ENCODE measurements around the gene SSBP4.
"Not testable (repeated sequence)": the region's sequence is repeated elsewhere in the genome, so short reads cannot be mapped to it uniquely, and the experiment has no call there.

The SSBP4 gene

DNA sequence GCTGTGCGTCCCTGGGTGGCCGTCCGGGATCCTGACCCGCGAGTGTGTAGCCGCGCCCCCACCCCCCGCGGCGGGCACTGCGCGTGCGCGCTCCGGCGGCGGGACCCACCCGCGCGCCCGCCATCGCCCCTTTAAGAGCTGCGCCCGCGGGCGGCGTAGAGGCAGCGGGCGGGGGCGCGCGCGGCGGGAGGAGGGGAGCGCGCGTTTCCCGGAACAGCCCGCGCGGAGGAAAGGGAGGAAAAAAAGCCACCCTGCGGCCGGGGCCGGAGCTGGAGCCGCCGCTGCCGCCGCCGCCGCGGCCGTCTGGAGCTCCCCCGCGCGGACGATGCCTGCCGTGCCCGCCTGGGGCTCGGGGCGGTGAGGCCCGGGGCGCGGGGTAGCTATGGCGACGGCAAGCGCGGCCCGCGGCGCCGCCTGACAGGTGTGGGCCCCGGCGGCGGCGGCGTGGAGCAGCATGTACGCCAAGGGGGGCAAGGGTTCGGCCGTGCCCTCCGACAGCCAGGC, at the start of gene SSBP4:
Gene SSBP4 (plus strand): TSS at position 204 of the 504 bp plus-strand sequence. CDS start 251 bp downstream, at position 455.
- no peak for FAIRE-seq

DNA sequence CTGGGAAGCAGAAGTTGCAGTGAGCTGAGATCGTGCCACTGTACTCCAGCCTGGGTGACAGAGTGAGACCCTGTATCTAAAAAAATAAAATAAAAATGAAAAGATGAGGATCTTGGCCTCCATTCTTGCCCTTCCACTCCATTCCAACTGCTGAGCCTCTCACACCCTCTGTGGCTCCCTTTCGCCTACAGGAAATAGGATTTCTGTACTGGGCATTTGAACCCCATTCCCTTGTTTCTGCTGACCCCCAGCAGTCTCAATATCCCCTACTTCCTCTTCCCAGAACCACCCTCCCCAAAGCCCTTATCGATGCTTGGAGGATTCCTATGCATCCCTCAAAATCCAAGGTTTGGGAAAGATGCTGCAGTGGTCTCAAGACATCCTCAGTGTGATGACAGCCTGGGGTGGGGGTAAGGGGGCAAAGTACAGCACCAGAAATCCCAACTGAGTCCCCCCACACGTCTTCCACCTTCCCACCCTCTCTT, 45.7 kb upstream of the SSBP4 start:
- FAIRE-seq, result no peak

DNA sequence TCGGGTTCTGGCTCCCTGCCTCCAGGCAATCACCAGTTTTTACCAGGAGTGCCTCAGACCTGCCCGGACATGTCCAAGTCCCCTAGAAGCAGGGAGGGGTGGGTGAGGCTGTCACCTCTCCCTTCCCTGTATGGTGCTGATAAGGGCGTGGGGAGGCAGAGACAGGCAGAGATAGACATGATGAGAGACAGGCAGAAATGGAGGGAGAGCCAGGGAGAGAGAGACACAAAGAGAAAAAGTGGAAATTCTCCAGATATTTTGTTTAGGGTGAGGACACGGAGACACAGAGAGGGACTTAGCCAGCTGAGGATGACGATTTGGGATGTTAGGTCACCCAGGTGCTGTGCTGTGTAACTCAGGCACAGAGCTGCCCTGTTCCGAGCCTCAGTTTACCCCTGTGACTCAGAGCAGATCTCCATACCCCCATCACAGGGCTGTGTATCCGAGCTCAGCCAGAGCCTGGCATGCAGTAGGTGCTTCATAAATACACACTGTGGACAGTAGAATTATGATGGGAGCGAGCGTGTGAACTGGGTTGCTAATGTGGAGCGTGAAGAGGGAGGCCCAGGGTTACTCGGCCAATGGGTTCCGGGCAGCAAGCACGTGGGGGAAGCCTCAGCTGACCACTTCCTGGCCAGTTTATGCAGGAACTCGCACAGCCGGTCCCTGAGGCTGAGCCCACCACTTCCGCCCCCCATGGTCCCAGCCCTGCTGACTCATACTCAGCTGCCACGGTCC, 45.1 kb upstream of the SSBP4 start:
- no peak for FAIRE-seq

DNA sequence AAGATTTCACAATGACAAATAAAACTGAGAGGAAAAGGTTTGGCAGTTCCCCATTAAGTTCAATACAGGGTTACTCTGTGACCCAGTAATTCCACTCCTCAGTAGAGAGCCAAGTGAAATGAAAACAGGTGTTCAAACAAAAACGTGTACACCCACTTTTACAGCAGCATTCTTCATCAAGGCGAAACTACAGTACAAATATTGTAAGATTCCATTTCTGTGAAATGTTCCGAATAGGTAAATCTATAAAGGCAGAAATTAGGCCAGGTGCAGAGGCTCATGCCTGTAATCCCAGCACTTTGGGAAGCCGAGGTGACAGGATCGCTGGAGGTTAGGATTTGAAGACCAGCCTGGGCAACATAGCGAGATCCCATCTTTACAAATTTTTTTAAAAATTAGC, 42.2 kb upstream of the SSBP4 start:
- no peak for FAIRE-seq

DNA sequence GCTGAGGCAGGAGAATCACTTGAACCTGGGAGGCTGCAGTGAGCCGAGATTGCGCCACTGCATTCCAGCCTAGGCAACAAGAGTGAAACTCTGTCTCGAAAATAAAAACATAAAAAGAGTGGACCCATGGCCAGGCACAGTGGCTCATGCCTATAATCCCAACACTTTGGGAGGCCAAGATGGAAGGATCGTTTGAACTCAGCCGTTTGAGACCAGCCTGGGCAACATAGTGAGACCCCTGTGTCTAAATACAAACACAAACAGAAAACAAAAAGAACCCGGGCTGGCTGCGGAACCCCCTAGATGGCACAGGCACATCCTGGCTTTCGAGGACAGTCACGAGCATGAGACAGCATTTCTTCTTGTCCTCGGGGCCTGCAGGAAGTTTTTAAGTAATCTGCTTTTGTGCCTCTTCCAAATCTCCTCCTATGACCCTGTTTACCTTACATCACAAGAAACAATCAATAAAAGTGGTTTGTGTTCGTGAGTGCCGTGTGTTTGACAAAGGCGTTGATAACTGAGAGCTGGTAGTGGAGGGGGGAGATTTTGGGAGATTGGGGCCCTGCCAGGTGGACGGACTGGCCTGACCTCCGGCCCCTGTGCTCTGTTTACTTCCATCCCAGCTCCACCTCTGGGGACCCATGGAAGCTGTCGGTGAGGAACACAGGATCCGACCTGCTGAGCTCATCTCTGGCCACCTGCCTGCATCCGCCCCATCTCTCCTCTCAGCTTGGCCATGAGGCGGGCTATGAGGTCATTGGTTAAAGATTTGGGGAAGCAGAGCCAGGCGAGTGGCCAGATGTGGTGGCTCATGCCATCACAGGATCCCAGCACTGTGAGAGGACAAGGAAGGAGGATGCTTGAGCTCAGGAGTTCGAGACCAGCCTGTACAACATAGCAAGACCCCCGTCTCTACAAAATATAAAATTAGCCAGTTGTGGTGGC, 39.1 kb upstream of the SSBP4 start:
- no peak for FAIRE-seq

DNA sequence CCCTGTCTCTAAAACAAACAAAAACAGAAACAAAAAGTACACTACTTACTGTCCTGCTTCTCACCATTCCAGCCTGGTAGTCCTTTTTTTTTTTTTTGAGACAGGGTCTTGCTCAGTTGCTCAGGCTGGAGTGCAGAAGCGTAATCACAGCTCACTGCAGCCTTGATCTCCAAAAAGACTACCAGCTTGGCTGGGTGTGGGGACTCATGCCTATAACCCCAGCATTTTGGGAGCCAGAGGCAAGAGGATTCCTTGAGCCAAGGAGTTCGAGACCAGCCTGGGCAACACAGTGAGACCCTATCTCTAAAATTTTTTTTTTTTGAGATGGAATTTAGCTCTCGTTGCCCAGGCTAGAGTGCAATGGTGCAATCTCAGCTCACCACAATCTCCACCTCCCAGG, 38.4 kb upstream of the SSBP4 start:
- FAIRE-seq, result no peak

DNA sequence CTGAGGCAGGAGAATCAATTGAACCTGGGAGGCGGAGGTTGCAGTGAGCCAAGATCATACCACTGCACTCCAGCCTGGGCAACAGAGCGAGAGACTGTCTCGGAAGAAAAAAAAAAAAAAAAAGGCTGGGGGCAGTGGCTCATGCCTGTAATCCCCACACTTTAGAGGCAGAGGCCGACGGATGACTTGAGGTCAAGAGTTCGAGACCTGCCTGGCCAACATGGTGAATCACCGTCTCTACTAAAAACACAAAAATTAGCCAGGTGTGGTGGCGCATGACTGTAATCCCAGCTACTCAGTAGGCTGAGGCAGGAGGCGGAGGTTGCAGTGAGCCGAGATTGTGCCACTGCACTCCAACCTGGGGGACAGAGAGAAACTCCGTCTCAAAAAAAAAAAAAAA, 35.6 kb upstream of the SSBP4 start:
- FAIRE-seq, result not testable (repeated sequence)

DNA sequence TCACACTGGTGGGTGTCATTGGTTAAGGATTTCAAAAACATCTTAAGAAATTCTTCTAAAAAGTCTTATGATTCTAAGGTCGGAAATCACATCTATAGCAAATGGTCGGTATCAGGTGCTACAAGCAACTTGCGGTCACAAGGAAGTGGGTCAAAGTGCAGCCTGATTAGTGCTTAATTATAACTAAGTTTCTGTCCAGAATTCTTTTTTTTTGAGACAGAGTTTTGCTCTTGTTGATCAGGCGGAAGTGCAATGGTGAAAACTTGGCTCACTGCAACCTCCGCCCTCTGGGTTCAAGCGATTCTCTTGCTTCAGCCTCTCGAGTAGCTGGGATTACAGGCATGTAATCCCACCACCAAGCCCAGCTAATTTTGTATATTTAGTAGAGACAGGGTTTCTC, 34.4 kb upstream of the SSBP4 start:
- FAIRE-seq, result no peak

DNA sequence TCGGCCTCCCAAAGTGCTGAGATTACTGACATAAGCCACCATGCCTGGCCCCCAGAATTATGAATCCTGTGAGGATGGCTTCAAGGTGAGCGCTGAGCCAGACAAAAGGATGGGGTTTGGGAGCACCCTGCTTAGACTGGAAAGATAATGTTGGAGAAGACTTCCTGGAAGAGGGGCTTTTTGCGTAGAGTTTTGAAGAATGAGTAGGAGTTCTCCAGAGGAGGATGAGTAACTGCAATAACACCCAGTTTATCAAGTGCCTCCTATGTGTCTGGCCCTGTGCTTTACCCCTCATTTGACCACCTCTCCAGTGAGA, 33.9 kb upstream of the SSBP4 start:
- no peak for FAIRE-seq

DNA sequence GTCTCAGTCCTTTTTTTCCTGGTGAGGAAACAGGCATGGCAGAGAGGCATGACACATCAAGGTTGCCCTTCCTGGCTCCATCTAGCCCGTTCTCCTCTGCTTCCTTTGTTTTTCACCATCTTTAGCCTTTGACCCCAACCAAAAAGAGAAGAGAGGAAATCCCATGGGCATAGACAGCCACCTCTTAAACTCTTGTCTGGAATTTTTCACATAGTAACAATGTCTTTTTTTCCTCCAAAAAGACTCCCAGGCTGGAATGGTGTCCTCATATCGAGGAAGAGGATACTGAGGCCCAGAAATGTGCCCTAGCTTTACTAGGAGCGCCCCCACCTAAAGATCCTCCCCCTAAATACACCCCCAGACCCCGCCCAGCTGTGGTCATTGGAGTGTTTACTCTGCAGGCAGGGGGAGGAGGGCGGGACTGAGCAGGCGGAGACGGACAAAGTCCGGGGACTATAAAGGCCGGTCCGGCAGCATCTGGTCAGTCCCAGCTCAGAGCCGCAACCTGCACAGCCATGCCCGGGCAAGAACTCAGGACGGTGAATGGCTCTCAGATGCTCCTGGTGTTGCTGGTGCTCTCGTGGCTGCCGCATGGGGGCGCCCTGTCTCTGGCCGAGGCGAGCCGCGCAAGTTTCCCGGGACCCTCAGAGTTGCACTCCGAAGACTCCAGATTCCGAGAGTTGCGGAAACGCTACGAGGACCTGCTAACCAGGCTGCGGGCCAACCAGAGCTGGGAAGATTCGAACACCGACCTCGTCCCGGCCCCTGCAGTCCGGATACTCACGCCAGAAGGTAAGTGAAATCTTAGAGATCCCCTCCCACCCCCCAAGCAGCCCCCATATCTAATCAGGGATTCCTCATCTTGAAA, 33.3 kb upstream of the SSBP4 start, which contains the start of gene GDF15:
Gene GDF15 (plus strand): TSS at position 484 of the 868 bp plus-strand sequence. CDS start 32 bp downstream, at position 516.
- FAIRE-seq, result no peak

DNA sequence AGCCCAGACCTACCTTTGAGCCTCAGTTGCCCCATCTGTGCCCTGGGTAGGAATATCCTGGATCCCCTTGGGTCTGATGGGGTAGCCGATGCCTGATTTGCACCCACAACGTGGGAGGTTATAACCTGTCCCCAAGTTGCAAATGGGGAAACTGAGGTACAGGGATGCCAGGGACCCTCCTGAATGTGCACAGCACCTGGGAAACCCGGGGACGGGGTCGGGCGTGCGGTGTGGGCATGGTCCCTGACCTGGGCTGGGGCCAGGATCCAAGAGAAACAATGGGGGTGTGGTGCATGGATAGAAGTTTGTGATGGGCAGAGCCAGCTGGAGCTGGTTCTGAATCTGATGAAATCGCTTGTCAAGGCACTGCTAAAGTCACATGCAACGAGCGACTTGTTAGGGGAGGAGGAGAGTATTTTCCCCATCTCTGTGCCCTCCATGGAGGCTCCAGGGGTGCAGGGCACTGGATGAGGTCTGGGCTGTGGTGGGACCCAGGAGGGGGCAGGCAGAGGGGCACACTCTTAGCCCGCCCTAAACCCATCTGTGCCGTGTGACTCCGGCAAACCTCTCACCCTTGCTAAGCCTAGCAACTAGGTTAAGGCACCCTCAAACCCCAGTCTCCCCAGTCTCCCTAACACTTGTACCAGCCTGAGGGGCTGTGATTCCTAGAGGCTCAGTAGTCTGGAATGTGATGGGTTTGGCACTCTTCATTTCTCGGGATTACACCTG, 32.5 kb upstream of the SSBP4 start:
- FAIRE-seq, result no peak

DNA sequence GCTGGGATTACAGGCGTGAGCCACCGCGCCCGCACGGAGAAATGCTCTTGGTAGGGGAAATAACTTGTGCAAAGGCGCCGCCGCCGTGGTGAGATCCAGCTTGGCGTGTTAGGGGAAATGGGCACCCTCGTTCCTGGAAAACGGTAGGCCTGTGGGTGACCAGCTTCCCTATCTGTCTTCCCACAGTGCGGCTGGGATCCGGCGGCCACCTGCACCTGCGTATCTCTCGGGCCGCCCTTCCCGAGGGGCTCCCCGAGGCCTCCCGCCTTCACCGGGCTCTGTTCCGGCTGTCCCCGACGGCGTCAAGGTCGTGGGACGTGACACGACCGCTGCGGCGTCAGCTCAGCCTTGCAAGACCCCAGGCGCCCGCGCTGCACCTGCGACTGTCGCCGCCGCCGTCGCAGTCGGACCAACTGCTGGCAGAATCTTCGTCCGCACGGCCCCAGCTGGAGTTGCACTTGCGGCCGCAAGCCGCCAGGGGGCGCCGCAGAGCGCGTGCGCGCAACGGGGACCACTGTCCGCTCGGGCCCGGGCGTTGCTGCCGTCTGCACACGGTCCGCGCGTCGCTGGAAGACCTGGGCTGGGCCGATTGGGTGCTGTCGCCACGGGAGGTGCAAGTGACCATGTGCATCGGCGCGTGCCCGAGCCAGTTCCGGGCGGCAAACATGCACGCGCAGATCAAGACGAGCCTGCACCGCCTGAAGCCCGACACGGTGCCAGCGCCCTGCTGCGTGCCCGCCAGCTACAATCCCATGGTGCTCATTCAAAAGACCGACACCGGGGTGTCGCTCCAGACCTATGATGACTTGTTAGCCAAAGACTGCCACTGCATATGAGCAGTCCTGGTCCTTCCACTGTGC, 30.9 kb upstream of the SSBP4 start:
- FAIRE-seq, result no peak

DNA sequence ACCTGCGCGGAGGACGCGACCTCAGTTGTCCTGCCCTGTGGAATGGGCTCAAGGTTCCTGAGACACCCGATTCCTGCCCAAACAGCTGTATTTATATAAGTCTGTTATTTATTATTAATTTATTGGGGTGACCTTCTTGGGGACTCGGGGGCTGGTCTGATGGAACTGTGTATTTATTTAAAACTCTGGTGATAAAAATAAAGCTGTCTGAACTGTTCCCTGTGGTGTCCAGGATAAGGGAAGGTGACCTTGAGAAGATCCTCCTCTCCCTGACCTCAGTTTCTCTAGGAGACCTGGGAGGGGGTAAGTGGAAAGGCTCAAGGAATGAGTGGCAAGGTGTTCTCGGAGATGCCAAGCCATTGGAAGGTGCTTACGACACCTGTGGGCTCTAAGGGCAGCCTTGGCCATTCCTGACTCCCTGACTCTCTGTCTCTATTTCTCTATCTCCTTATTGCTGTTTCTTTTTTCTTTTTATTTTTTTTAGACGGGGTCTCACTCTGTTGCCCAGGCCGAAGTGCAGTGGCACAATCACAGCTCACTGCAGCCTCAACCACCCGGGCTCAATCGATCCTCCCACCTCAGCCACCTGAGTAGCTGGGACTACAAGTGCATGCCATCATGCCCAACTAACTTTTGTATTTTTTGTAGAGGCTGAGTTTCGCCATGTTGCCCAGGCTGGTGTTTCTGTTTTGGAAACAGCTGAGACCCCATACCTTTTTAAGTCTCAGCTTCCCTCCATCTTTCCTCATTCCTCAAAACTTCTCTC, 30.1 kb upstream of the SSBP4 start:
- FAIRE-seq, result no peak

DNA sequence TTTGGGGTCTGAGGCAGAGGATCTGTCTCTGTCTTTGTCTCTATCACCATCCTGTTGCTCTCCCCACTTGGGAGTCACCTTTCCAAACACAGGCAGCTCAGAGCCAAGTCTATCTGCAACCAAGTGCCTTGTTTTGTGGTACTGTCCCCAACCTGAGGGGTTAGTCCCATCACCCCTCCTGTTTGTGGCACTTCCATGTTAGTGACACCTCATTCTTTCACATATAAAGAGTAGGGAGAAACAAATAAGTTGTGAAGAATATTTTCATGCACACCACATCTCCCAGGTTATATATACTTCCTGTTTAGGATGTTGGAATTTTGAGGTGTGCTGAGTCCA, 29.5 kb upstream of the SSBP4 start:
- no peak for FAIRE-seq

DNA sequence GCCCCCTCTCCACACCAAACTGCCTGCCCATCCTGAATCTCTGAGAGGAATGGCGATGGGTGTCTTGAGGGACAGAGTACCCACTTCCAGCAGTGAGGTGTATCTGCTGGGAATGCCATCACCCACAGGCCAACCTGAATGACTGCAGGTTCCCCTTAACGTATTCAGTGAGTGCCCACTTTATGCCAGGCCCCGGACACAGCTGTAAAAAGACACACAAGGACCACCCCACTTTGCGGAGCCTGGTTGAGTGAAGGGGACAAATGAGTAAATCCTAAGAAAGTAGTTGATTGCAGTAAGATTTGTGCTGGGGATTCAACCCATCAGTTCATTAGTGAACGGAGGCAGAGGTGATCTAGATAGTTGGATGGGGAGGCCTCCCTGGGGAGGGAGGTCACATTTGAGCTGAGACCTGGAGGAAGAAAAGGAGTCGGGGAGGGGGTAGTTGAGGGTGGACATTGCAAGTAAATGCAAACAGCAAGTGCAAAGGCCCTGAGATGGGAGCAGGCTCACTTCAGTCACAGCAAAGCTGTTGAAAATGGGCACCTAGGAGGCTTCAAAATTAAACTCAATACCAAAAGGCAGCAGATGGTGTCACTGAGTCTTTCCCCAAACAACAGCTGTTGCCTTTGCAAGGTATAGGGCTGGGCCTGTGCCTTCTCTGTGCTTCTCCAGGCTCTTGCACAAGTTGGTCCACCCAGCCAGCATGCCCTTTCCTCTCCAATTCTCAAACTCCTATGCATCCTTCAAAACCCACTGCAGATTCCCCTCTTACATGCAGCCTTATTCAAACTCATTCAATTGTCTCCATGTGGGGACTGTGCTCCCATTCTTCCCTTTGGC, 28.9 kb upstream of the SSBP4 start:
- FAIRE-seq, result no peak

DNA sequence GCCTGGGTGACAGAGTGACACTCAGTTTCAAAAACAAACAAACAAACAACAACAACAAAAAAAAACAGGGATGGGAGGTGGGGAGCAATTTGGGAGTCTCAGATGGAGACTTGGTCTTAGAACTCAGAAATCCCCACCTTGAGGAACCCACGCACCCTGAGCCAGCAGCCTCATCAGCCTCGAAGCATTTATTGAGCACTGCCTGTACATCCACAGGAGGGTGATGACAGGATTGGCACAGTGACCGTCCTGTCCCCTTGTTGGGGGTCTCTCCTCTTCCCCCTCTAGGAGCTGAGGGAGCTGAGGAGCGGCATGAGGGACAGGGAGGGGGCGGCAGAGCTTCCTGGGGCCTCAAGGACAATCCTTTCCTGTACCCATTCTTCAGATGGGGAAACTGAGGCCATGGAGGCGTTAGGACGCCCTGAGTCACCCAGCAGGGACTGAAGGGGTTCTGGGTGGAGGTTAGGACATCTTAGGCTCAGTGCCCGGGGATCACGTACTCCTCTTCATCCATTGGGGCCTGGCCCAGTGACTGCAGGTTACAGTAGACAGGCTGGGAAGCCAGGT, 27.6 kb upstream of the SSBP4 start:
- FAIRE-seq, result no peak

DNA sequence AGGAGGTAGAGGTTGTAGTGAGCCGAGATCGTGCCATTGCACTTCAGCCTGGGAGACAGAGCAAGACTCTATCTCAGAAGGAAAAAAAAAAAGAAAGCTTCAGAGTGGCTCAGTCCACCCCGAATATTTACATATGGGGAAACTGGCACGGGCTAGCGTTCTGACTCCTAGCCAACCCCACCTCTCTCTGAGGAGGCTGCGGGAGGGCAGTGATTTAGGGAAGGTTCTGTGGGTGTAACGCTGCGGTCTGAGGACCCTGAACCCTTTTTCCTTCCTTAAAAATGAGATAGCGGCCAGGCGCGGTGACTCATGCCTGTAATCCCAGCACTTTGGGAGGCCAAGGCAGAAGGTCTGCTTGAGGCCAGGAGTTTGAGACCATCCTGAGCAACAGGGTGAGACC, 26.8 kb upstream of the SSBP4 start:
- FAIRE-seq, result no peak

DNA sequence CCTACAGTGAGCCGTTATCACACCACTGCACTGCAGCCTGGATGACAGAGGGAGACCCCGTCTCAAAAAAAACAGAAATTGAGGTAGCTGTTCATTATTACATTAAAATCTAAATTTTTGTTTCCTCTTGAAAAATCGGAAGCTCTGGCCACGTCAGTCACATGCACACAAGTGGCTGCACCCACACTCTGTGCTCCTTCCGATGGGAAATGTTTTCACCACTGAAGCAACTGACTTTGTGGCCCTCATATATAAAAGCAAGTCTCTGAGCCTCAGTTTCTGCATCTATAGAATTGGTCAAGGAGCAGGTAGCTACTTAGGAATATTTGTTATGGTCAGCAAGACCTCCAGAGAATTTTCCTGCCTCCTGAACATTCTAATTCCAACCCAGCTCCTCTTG, 26.3 kb upstream of the SSBP4 start:
- no peak for FAIRE-seq

DNA sequence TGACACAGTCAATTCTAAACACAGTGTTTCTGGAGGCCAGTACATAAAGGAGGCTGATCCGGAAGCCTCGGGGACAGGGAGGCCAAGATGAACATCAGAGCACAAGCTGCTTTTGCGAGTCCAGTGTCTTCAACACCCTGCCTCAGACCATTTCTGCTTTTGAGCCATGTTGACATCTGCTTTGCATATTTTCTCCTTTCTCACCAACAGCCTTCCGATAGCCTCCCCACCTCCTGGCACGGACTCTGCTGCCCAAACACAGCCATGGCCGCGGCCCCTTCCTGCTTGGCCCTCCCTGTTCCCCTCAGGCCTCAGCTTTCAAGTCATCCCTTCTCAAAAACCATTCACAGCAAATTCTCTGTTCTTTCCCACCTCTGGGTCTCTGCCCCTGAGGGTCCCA, 25.4 kb upstream of the SSBP4 start:
- FAIRE-seq, result no peak

All from endometrium (tissue), 2 donors.